Measurements from ENCODE around the gene HDAC4. TPM values are rescaled to one million over a fixed set of nuclear protein-coding genes. Genes with fewer than 3 reads are reported as not detected.

HDAC4 gene
- total and polyA plus RNA-seq, 9 of the 15 experiments (the other 6 are each of a cell fraction or from before 2014, with no cell fraction given): 0.11 to 20.2 (median 4.0) TPM

GRCh38 chr2:239101071-239101470 is 299.7 kb downstream of the HDAC4 start (continued):
- TF ChIP-seq, protein P1, sequence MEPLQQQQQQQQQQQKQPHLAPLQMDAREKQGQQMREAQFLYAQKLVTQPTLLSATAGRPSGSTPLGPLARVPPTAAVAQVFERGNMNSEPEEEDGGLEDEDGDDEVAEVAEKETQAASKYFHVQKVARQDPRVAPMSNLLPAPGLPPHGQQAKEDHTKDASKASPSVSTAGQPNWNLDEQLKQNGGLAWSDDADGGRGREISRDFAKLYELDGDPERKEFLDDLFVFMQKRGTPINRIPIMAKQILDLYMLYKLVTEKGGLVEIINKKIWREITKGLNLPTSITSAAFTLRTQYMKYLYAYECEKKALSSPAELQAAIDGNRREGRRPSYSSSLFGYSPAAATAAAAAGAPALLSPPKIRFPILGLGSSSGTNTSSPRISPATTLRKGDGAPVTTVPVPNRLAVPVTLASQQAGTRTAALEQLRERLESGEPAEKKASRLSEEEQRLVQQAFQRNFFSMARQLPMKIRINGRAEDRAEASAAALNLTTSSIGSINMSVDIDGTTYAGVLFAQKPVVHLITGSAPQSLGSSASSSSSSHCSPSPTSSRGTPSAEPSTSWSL (CRISPR knock-in tag; IDR thresholded peaks at IDR 0.05; ENCODE audit: borderline replicate concordance): no peak

DNA sequence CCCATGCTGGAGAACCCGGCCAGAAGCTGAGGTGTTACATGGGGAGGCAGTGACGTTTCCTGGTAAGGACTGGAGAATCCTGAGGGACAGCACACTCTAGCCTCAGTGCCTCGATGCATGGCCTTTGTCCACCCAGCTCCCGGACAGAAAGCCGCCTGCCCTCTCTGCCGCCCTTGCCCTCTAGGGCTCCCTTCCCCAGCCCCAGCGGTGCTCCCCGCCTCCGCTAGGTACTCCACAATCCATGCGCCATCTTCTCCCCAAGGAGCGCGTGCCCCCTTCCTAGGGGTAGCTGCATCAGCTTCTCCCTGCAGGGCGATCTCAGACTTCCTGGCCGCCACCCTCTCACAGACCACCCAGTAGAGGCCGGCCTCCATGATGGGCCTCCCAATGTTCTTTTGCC is 301.3 kb downstream of the HDAC4 start:
- H3K36me3 ChIP-seq (ENCODE audit: control insufficient read depth, insufficient read depth, low read length): no peaks in the 10 kb centered on the region
- no peaks in the 10 kb centered on the region for H3K79me2 ChIP-seq (ENCODE audit: control insufficient read depth, insufficient read depth, low read length)
- intact Hi-C loops (cut with micrococcal nuclease): no loop called here
- no peak for DNase-seq (ENCODE audit: extremely low read depth in 1 of 4, low spot score in 3 of 4)
- H3K9me3 ChIP-seq (replicated peaks; ENCODE audit: control insufficient read depth, insufficient read depth, low read depth, low read length): no peaks in the 10 kb centered on the region
- H3K27ac ChIP-seq (ENCODE audit: extremely low read depth, low read depth, low read length): no peak overlapping the region
- H3K4me2 ChIP-seq (ENCODE audit: insufficient read depth, low read length): no peak overlapping the region
- 92% methylated on average over 15 of the region's 15 CpGs for WGBS (ENCODE audit: insufficient coverage, low coverage, missing lambda C conversion rate)
- H4K20me1 ChIP-seq (replicated peaks; ENCODE audit: control insufficient read depth, insufficient read depth, low read length): no peaks in the 10 kb centered on the region
- no peak for FAIRE-seq
- H3K4me3 ChIP-seq: no peak overlapping the region
- H2AFZ ChIP-seq (ENCODE audit: low read depth, low read length): no peak overlapping the region
- ChIA-PET CTCF (ENCODE audit: low intra/inter-chr PET ratio) (no interaction called here), POLR2A (interaction anchor here (1.3 kb wide), 1 partner anchor 13 kb away, joined by 4 read pairs; no protein-coding TSS in a partner anchor)
- no TSS peak for BruUV-seq (replicated peaks)
- H3K9ac ChIP-seq (ENCODE audit: insufficient read depth in 1 of 2, low read depth in 2 of 2, low read length in 2 of 2): no peak overlapping the region
- ATAC-seq: no peak
- H3K4me1 ChIP-seq (replicated peaks in 1 of 2; ENCODE audit: control insufficient read depth in 2 of 2, insufficient read depth in 2 of 2, low read length in 2 of 2): peaks cover 0 to 5% of the 10 kb centered on the region in 2 experiments; a peak in 1 of 5 replicates
- H3K9me1 ChIP-seq (ENCODE audit: control insufficient read depth, insufficient read depth, low read length): no peaks in the 10 kb centered on the region
- in situ Hi-C loops (cut with MboI): no loop called here
- no peaks in the 10 kb centered on the region for H3K27me3 ChIP-seq (ENCODE audit: control insufficient read depth in 2 of 2, insufficient read depth in 2 of 2, low read length in 2 of 2)
- TF ChIP-seq HMBOX1 (IDR thresholded peaks at IDR 0.05): no peak
- no peak for TF ChIP-seq IFI16 (CRISPR knock-in tag; IDR thresholded peaks at IDR 0.05)
- no peak for TF ChIP-seq PHF21A (IDR thresholded peaks at IDR 0.05; ENCODE audit: borderline replicate concordance, low read depth)
- no peak for TF ChIP-seq ILK (tag; IDR thresholded peaks at IDR 0.05; ENCODE audit: borderline replicate concordance, low read depth)
- TF ChIP-seq RBFOX2 (IDR thresholded peaks at IDR 0.05; ENCODE audit: low read depth, low read length): no peak
- no peak for TF ChIP-seq ZNF133 (CRISPR knock-in tag; IDR thresholded peaks at IDR 0.05)
- no peak for TF ChIP-seq KLF10 (CRISPR knock-in tag; IDR thresholded peaks at IDR 0.05)
- TF ChIP-seq ZHX1 (conservative IDR thresholded peaks at IDR 0.05; ENCODE audit: low read length): no peak
- no peak for TF ChIP-seq MECOM (CRISPR knock-in tag; IDR thresholded peaks at IDR 0.05)
- TF ChIP-seq CBX5 (IDR thresholded peaks at IDR 0.05; ENCODE audit: borderline replicate concordance, low read depth): no peak
- TF ChIP-seq HDAC2 (IDR thresholded peaks at IDR 0.05): no peak
- no peak for TF ChIP-seq CBX3 (IDR thresholded peaks at IDR 0.05; ENCODE audit: borderline replicate concordance in 1 of 2, low read length in 2 of 2)
- TF ChIP-seq E2F8 (IDR thresholded peaks at IDR 0.05; ENCODE audit: low read depth, partially characterized antibody): no peak
